Activated naive CD8-positive, alpha-beta T cell treated with anti-CD3 and anti-CD28 coated beads for 36 hours (primary cell): ENCODE measurements around the gene VPS26B. TPM values are rescaled to one million over a fixed set of nuclear protein-coding genes. Genes with fewer than 3 reads are reported as not detected.
"Not testable (repeated sequence)": the region's sequence is repeated elsewhere in the genome, so short reads cannot be mapped to it uniquely, and the experiment has no call there.

Experiments used
- DNase-seq: peaks from one replicate; pipeline ENCODE4 v3.0.0; 2021
- H3K27ac Mint-ChIP-seq: one replicate; pipeline ENCODE4 v1.8.0; 2022; ENCODE audit warnings: mild to moderate bottlenecking, moderate library complexity, mixed read lengths
- H3K27me3 Mint-ChIP-seq: one replicate; pipeline ENCODE4 v1.8.0; 2022; ENCODE audit warnings: mild to moderate bottlenecking, mixed read lengths
- H3K36me3 Mint-ChIP-seq: one replicate; pipeline ENCODE4 v1.8.0; 2021; ENCODE audit warnings: mild to moderate bottlenecking, mixed read lengths
- H3K4me1 Mint-ChIP-seq: one replicate; pipeline ENCODE4 v1.8.0; 2021; ENCODE audit warnings: mixed read lengths
- H3K4me3 Mint-ChIP-seq: one replicate; pipeline ENCODE4 v1.8.0; 2022; ENCODE audit warnings: mild to moderate bottlenecking, moderate library complexity, mixed read lengths
- H3K9me3 Mint-ChIP-seq: one replicate; pipeline ENCODE4 v1.8.0; 2022; ENCODE audit warnings: mixed read lengths
- total RNA-seq, 2 experiments: library from RNA; stranded (reverse); gene quantifications; one replicate each; pipeline ENCODE4 v1.2.3, GENCODE V29; 2021

The VPS26B gene
- total RNA-seq, 2 experiments from 2014 or later: 28.8 to 30.3 TPM

- H3K4me1 Mint-ChIP-seq: peaks cover 36% of the 10 kb centered on the region
- peaks cover 9% of the 10 kb centered on the region for H3K27me3 Mint-ChIP-seq
- DNase-seq: no peak
- peak overlapping the region; percentile 95 for H3K27ac Mint-ChIP-seq
- H3K36me3 Mint-ChIP-seq: peaks cover 21% of the 10 kb centered on the region
- peak overlapping the region; percentile 87 for H3K4me3 Mint-ChIP-seq
- no peaks in the 10 kb centered on the region for H3K9me3 Mint-ChIP-seq
Measured at GRCh38 chr11:134276396-134277182, 52.1 kb downstream of the VPS26B start.

- Mint-ChIP-seq H3K4me3 (peak overlapping the region; percentile 86), H3K36me3 (peaks cover 21% of the 10 kb centered on the region), H3K9me3 (no peaks in the 10 kb centered on the region), H3K27me3 (peaks cover 9% of the 10 kb centered on the region), H3K4me1 (peaks cover 34% of the 10 kb centered on the region), H3K27ac (peak overlapping the region; percentile 72)
- DNase-seq: no peak
Measured at GRCh38 chr11:134277183-134278001, 52.9 kb downstream of the VPS26B start.

GRCh38 chr11:134278356-134278755 is 53.9 kb downstream of the VPS26B start:
- DNase-seq: no peak
- Mint-ChIP-seq H3K27ac (no peak overlapping the region), H3K36me3 (peaks cover 21% of the 10 kb centered on the region), H3K27me3 (peaks cover 9% of the 10 kb centered on the region), H3K9me3 (no peaks in the 10 kb centered on the region), H3K4me1 (peaks cover 25% of the 10 kb centered on the region), H3K4me3 (no peak overlapping the region)

GRCh38 chr11:134281635-134282034 is 57.2 kb downstream of the VPS26B start:
- not testable (repeated sequence) for H3K27me3 Mint-ChIP-seq, H3K27ac Mint-ChIP-seq, H3K9me3 Mint-ChIP-seq, DNase-seq, H3K4me1 Mint-ChIP-seq, H3K4me3 Mint-ChIP-seq
- H3K36me3 Mint-ChIP-seq: peaks cover 35% of the 10 kb centered on the region

- Mint-ChIP-seq H3K27ac (no peak overlapping the region), H3K27me3 (peaks cover 5% of the 10 kb centered on the region), H3K4me3 (no peak overlapping the region), H3K36me3 (peaks cover 31% of the 10 kb centered on the region), H3K4me1 (peaks cover 5% of the 10 kb centered on the region), H3K9me3 (no peaks in the 10 kb centered on the region)
- no peak for DNase-seq
Measured at GRCh38 chr11:134282121-134283045, 57.9 kb downstream of the VPS26B start.

- H3K9me3 Mint-ChIP-seq: no peaks in the 10 kb centered on the region
- H3K4me3 Mint-ChIP-seq: no peak overlapping the region
- no peak overlapping the region for H3K27ac Mint-ChIP-seq
- no peak for DNase-seq
- H3K27me3 Mint-ChIP-seq: peaks cover 3% of the 10 kb centered on the region
- peaks cover 22% of the 10 kb centered on the region for H3K36me3 Mint-ChIP-seq
- peaks cover 1% of the 10 kb centered on the region for H3K4me1 Mint-ChIP-seq
Measured at GRCh38 chr11:134283461-134284230, 59.2 kb downstream of the VPS26B start.

GRCh38 chr11:134284349-134284748 is 59.9 kb downstream of the VPS26B start:
- not testable (repeated sequence) for H3K27me3 Mint-ChIP-seq, H3K9me3 Mint-ChIP-seq, H3K4me1 Mint-ChIP-seq, H3K4me3 Mint-ChIP-seq, H3K27ac Mint-ChIP-seq, DNase-seq
- H3K36me3 Mint-ChIP-seq: peaks cover 18% of the 10 kb centered on the region

- Mint-ChIP-seq H3K4me3 (no peak overlapping the region), H3K27ac (no peak overlapping the region), H3K27me3 (no peaks in the 10 kb centered on the region), H3K9me3 (no peaks in the 10 kb centered on the region), H3K36me3 (peaks cover 13% of the 10 kb centered on the region), H3K4me1 (no peaks in the 10 kb centered on the region)
- no peak for DNase-seq
Measured at GRCh38 chr11:134287561-134287960, 63.1 kb downstream of the VPS26B start.

- Mint-ChIP-seq H3K27ac (no peak overlapping the region), H3K36me3 (peaks cover 13% of the 10 kb centered on the region), H3K4me1 (no peaks in the 10 kb centered on the region), H3K27me3 (no peaks in the 10 kb centered on the region), H3K9me3 (no peaks in the 10 kb centered on the region), H3K4me3 (no peak overlapping the region)
- no peak for DNase-seq
Measured at GRCh38 chr11:134288486-134288885, 64.0 kb downstream of the VPS26B start.

GRCh38 chr11:134289167-134289566 is 64.7 kb downstream of the VPS26B start:
- Mint-ChIP-seq H3K27ac (no peak overlapping the region), H3K4me1 (no peaks in the 10 kb centered on the region), H3K9me3 (no peaks in the 10 kb centered on the region), H3K27me3 (no peaks in the 10 kb centered on the region), H3K36me3 (peaks cover 7% of the 10 kb centered on the region), H3K4me3 (no peak overlapping the region)
- DNase-seq: no peak

GRCh38 chr11:134289789-134290188 is 65.3 kb downstream of the VPS26B start:
- H3K27ac Mint-ChIP-seq: no peak overlapping the region
- no peak for DNase-seq

GRCh38 chr11:134290646-134291045 is 66.2 kb downstream of the VPS26B start:
- no peak for DNase-seq
- Mint-ChIP-seq H3K27ac (no peak overlapping the region), H3K4me1 (no peaks in the 10 kb centered on the region), H3K4me3 (no peak overlapping the region), H3K27me3 (no peaks in the 10 kb centered on the region), H3K36me3 (peaks cover under 1% of the 10 kb centered on the region), H3K9me3 (no peaks in the 10 kb centered on the region)

More at GRCh38 chr11:134289789-134290188, 65.3 kb downstream of the VPS26B start:
- H3K4me1 Mint-ChIP-seq: no peaks in the 10 kb centered on the region
- H3K9me3 Mint-ChIP-seq: no peaks in the 10 kb centered on the region
- peaks cover 4% of the 10 kb centered on the region for H3K36me3 Mint-ChIP-seq
- H3K27me3 Mint-ChIP-seq: no peaks in the 10 kb centered on the region
- no peak overlapping the region for H3K4me3 Mint-ChIP-seq

- H3K27ac Mint-ChIP-seq: no peak overlapping the region
- no peak overlapping the region for H3K4me3 Mint-ChIP-seq
- no peaks in the 10 kb centered on the region for H3K27me3 Mint-ChIP-seq
- no peaks in the 10 kb centered on the region for H3K9me3 Mint-ChIP-seq
- peaks cover 4% of the 10 kb centered on the region for H3K36me3 Mint-ChIP-seq
- H3K4me1 Mint-ChIP-seq: no peaks in the 10 kb centered on the region
- DNase-seq: no peak
Measured at GRCh38 chr11:134291196-134291595, 66.7 kb downstream of the VPS26B start.

GRCh38 chr11:134292661-134293060 is 68.2 kb downstream of the VPS26B start:
- Mint-ChIP-seq H3K4me3 (no peak overlapping the region), H3K4me1 (no peaks in the 10 kb centered on the region), H3K27me3 (no peaks in the 10 kb centered on the region), H3K27ac (no peak overlapping the region), H3K9me3 (no peaks in the 10 kb centered on the region), H3K36me3 (peaks cover 4% of the 10 kb centered on the region)
- DNase-seq: no peak
